Right forelimb (tissue), 1 donor: ENCODE measurements around the gene MPHOSPH10.
"Not testable (repeated sequence)": the region's sequence is repeated elsewhere in the genome, so short reads cannot be mapped to it uniquely, and the experiment has no call there.

ENCODE experiments used
- DNase-seq: peaks from one replicate; pipeline ENCODE4 v3.0.0-alpha.2; 2018

Gene MPHOSPH10

DNA sequence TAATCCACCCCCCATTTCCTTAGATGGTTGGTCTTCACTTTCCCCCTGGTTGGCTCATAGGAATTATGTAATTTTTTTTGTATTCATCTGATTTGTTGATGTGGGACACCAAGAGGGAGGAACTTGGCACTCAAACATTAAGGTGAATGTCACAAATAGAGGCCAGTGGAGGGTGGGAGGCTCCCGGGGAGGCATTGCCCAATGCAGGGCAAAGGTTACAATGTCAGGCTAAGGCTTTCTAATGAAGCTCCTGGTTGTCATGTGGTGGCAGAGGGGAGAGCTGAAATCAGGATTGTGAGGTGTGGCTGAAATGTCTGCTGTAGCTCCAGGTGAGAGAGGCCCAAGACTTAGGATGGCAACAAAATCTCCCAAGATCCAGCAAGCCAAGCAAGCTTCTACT is 42.7 kb downstream of the MPHOSPH10 start:
- DNase-seq: no peak

DNA sequence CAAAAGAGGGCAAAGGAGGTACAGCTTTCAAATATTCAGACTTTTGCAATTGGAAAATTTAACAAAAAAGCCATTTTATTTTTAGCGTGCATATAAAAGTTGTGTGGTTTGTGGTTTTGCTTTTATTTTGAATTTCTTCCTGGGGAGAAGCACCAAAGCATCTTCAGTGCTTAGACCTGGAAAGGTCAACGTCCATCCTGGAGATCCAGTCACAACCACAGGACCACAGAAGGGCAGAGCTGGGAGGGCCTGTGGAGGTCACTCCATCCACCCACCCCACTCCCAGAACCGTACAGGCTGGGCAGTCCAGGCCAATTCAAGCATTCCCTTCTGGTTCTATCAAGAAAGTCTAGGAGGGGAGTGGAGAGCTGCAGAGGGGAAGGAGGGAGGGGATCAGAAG is 43.8 kb downstream of the MPHOSPH10 start:
- no peak for DNase-seq

DNA sequence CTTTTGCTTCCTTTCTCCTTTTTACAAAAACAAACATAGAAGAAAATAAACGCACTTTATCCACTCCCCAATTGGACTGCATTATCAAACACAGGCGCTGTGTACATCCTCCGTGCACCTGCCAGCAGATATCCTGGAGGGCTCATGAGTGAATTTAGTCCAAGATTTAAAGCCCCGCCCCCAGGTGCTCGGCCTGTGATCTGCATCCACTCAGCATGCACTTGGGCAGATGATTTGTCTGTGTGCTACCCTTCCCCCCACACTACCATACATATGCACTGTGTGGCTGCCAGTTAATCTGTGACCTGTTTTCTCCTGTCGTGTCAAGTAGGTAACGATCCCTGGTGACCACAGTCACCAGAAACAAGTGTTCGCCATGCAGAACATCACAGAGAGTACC is 48.4 kb downstream of the MPHOSPH10 start:
- not testable (repeated sequence) for DNase-seq

DNA sequence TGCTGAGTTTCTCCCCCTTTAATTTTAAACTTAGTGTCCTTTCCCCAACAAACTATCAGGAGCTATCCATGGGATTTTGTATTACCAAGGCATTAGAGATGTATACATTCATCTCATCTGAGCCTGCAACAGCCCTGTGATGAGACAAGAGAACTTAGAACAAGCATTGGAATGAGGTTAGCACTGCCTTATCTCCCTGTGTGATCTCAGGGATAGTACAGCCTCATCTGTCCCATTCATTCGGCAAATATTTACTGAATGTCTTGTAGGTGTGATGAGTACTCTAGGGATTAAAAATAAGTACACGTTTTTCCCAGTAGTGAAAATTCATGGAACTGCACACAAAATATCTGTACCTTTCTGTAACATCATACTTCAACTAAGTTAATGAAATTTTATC is 50.9 kb downstream of the MPHOSPH10 start:
- no peak for DNase-seq

DNA sequence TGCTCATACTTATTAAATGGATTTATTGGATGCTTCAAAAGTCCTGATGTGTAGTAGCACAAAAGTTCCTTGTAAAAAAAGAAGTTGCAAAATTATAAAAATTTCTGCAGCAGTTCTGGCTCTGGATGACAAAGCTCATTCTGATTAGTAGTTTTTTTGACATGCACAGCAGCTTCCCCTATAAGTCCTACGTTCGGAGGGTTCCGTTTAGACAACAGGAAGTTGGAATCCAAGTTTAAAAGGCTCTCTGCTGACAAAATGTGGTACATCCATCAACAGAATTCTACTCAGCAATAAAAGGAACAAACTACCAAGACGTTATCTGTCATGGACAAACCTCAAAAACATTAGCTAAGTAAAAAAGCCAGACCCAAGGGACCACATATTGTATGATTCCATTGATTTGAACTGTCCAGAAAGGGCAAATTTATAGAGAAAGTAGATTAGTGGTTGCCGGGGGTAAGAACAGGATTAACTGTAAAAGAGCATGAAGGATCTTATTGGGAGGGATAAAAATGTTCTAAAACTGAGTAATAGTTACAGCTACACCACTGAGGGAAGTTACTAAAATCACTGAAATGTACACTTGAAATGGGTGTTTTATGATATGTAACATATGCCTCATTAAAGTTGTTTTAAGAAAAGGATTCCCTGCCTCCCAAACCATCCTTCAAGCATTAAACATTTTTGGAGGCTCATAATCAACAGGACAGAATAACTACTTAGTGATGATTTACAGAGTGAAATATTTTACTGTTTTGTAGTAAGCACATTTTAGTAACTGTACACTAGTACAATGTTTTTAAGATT is 53.1 kb downstream of the MPHOSPH10 start:
- not testable (repeated sequence) for DNase-seq

DNA sequence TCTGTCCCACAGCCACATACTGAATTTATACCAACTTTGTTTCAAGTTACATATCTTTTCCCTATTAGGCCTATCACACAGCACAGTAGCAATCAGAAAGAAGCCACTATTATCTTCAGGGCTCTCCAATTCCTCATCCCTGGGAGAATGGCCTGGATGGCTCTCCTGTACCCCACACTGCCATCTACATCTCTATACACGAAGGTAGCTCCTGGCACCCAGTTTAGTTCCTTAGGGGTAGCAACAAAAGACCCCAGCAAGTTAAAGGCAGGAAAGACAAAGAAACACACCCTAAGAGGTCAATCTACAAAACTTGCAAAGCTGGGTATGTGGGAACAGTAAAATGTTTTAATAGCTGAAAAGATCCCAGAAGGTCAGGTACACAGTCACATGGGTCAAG is 56.5 kb downstream of the MPHOSPH10 start:
- no peak for DNase-seq

DNA sequence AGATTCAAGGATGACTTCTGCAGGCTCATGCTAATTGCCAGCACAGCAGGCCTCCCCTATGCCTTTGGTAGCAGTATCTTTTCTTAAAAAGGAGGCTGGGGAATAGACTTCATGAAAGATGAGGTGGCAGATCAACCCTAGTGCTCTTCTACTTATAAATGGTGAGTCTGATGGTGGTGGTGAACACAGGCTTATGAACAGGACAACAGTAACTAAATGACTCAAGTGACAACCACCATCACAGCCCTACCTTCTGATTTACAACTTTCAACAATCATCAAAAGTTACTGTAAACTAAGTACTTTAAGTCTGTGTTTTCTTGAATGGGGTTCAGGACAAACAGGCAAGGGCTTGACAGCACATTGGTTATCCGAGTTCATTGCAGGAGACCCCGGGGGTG is 57.2 kb downstream of the MPHOSPH10 start:
- no peak for DNase-seq

DNA sequence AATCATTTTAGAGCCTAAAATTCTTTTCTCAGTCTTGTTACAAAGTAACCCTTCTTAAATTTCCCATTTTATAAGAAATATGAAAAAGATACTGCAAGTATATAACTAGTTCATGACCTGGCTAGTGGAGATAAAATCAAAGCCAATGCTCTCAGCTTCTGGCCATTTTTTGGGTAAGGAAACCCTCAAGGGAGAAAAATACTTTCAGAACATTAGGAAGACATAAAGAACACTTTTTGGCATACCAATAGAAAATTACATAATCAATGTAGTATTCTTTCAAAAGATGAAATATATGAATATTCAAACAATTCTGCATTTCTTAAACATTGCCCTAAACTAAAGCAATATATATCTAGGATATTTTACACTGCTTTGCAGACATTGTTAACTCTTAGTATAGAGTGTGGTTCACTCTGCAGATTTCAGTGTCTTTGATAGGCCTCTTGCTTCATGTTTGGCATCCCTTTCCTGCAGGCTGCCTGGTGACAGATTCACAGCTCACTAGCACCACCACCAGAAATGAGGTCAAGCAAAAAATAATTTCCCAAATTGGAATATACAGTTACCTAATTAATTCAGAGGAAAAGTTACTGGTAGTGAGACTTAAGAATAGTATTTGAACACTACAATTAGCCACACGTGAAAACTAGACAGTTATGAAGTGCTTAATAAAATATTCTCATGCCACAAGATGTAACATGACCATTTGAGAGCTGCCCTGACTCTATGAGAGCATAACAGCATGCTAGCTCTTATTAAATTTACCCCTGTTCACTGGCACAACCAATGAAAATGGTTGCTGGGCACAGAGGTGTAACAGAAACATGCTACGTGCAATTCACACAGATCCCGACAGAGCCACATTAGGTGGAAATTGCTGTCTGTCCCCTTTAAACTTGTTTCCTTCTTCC is 60.5 kb downstream of the MPHOSPH10 start:
- no peak for DNase-seq

DNA sequence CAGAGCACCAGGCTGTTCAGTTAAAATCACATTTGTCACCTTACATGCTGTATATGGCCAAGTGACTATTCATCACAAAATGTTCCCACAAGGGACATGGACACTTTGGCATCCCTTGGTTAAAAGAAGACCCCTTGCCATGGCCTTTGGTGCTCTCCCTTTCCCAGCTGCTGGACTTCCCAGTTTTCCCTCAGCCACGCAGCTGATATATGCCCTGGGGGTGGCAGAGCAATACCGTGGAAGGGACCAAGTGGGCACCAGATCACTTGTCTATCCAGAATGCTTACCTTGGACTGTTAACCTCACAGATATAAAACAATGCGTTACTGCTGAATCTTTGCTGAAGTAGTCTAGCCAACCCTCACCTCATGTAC is 61.1 kb downstream of the MPHOSPH10 start:
- no peak for DNase-seq
